Ovary (tissue), 9 donors: Measurements from ENCODE around the gene TP53BP2. TPM values are rescaled to one million over a fixed set of nuclear protein-coding genes. Genes with fewer than 3 reads are reported as not detected.
"Not testable (repeated sequence)": the region's sequence is repeated elsewhere in the genome, so short reads cannot be mapped to it uniquely, and the experiment has no call there.

Source experiments
- DNase-seq, 5 donors: peaks; one replicate each; pipeline ENCODE4 v3.0.0-alpha.2; 2019 to 2020
- H3K27ac ChIP-seq, 2 donors: fragments of 200-600 bp; one replicate each; pipeline versions ENCODE4 v1.5.1 to v1.8.0; 2019 to 2022
- H3K27me3 ChIP-seq: fragments of 200-600 bp; one replicate; pipeline ENCODE4 v1.8.0; 2022
- H3K36me3 ChIP-seq: fragments of 200-600 bp; sonication (generic); one replicate; pipeline ENCODE4 v1.5.1; 2019
- H3K4me1 ChIP-seq: one replicate; pipeline ENCODE4 v1.8.1; 2013; ENCODE audit warnings: mild to moderate bottlenecking, moderate library complexity; ENCODE audit not compliant: insufficient read depth
- H3K4me3 ChIP-seq: fragments of 200-600 bp; sonication (generic); one replicate; pipeline ENCODE4 v1.5.1; 2017
- H3K9me3 ChIP-seq, 2 donors: fragments of 200-600 bp in 1 of 2; sonication (generic) in 1 of 2; one replicate each; pipeline versions ENCODE4 v1.5.1 to v1.8.1; 2013 to 2019; ENCODE audit warnings: mild to moderate bottlenecking in 1 of 2, moderate library complexity in 1 of 2
- EP300 ChIP-seq: sonication (generic); formaldehyde crosslinking; IDR thresholded peaks from one replicate; pipeline ENCODE4 v1.6.1; 2017; ENCODE audit warnings: antibody characterized with exemption
- POLR2A ChIP-seq: fragments of 450-650 bp; IDR thresholded peaks from one replicate; pipeline ENCODE4 v1.6.1; 2017; ENCODE audit warnings: antibody characterized with exemption, mild to moderate bottlenecking, moderate library complexity
- WGBS, 3 donors: extraction: QIAGEN DNeasy Blood & Tissue Kit in 1 of 3; methylation state at CpG; one replicate each; pipeline versions ENCODE4 v1.1.5 to v1.1.7; 2013 to 2017; 5-methylcytosine and 5-hydroxymethylcytosine counted together
- intact Hi-C, 4 donors: fragments of 100-400 bp; cut with DNase I; formaldehyde crosslinking; loops; one replicate each; pipeline versions ENCODE4 v1.11.0 to v1.15.1; 2022 to 2023
- polyA plus RNA-seq, 2 donors: library from polyadenylated mRNA; stranded (reverse); fragments of 200-250 nt in 1 of 2; fragments of 350-450 nt in 1 of 2; fragmentation: Illumina TruSeq in 1 of 2; extraction: RNeasy Lipid Tissue Mini Kit (QIAGEN cat#74804) in 1 of 2; gene quantifications; one replicate each; pipeline ENCODE4 v1.2.3, GENCODE V29; 2013 to 2014
- total RNA-seq, 7 donors: library from RNA; depleted of rRNA in 2 of 7; stranded (reverse); fragments of >200 nt in 2 of 7; fragmentation: NEBNext Ultra II Directional in 3 of 7; extraction: Animal tissue kit (Norgen Biotek cat#: 25700) in 3 of 7; gene quantifications; one replicate each; pipeline versions ENCODE4 v1.1.0 to v1.2.4, GENCODE V29; 2016 to 2023
- TF ChIP-seq, protein P1 (sequence below), 3 donors: fragments of 450-650 bp in 2 of 3; fragments of 200-600 bp in 1 of 3; IDR thresholded peaks; one replicate each; pipeline versions ENCODE4 v1.5.1 to v1.8.0; 2016 to 2022; ENCODE audit warnings: antibody characterized with exemption in 3 of 3, mild to moderate bottlenecking in 1 of 3
- donor health status: DM: no; HTN: no; CAD: no; lungs with moderate emphysema.
- donor health status: DM: no; HTN: no; CAD: no.
- donor health status: Bipolar disorder and iron deficiency.
- donor health status: DM: yes; HTN: yes; CAD: no.
- donor health status: DM: no; HTN: no; CAD: no.
- donor health status: DM: yes; HTN: yes; CAD: no.

The TP53BP2 gene
- total and polyA plus RNA-seq, 9 donors = 12.4 to 43.6 (median 36.8) TPM

DNA sequence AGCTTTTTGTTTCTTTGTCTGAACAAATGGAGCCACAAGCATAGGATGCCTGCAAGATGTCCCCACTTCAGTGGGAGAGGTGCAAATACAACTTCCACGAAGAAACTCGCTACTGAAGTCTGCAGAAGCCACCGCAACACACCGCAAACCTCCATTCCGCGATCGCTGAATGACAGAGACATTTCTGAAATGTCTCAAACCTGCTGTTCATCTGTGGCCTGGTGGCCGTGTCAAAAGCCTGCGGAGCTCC, 1.0 kb downstream of the TP53BP2 start:
- H3K4me3 ChIP-seq = peak overlapping the region; percentile 84
- H3K27ac ChIP-seq = peak overlapping the region; percentile 98 to 99
- H3K9me3 ChIP-seq = no peaks in the 10 kb centered on the region
- peak in 2 of 5 donors; percentile 30 to 42 for DNase-seq
- WGBS, 3 donors = 2 to 5% (median 2%) methylated on average over 9 of the region's 9 CpGs
- TF ChIP-seq, protein P1, sequence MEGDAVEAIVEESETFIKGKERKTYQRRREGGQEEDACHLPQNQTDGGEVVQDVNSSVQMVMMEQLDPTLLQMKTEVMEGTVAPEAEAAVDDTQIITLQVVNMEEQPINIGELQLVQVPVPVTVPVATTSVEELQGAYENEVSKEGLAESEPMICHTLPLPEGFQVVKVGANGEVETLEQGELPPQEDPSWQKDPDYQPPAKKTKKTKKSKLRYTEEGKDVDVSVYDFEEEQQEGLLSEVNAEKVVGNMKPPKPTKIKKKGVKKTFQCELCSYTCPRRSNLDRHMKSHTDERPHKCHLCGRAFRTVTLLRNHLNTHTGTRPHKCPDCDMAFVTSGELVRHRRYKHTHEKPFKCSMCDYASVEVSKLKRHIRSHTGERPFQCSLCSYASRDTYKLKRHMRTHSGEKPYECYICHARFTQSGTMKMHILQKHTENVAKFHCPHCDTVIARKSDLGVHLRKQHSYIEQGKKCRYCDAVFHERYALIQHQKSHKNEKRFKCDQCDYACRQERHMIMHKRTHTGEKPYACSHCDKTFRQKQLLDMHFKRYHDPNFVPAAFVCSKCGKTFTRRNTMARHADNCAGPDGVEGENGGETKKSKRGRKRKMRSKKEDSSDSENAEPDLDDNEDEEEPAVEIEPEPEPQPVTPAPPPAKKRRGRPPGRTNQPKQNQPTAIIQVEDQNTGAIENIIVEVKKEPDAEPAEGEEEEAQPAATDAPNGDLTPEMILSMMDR (IDR thresholded peaks at IDR 0.05) = no peak
- TF ChIP-seq POLR2A (no peak), EP300 (no peak)
- no peaks in the 10 kb centered on the region for H3K36me3 ChIP-seq
- H3K4me1 ChIP-seq = peaks cover 4% of the 10 kb centered on the region
- intact Hi-C loops = loop anchor here in 1 of 4 donors (10.0 kb wide), 1 partner anchor 130 kb away; the partner anchor contains the start of gene CAPN2
- no peaks in the 10 kb centered on the region for H3K27me3 ChIP-seq

DNA sequence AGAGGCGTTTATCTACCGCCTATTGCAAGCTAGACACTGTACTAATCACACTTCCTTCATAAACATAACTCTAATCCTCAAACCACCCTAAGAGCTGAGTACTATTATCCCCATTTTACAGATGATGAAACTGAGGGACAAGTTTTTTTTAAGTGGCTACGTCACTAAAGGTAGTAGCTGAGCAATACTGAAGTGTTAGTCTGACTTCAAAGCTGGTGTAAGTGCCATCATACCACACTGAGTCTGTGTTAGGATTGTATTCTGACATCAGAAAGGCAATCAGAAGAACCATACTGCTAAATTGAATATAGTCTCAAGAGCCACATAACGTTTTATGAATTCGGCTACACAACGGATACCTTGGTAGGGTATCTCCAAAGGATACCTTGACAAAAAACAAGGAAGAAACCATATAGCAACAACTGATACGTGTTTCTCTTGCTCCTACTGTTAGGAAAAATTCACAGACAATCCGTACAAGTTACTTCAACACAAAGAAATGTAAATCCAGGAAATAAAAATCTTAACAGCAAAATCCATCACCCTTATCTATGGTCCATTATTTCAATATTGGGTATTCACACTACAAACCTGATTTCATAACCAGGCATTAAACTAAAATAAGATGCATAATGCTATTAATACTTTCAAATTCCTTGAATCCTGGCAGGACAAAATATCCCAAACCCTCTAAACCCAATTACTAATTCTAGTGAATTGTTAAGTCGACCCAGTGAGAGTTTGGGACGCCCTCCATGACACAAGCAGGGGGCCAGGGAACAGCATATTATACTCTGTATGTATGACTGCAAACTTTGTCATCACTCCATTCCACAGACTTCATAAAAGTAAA, 1.6 kb downstream of the TP53BP2 start:
- H3K4me1 ChIP-seq = peaks cover 4% of the 10 kb centered on the region
- TF ChIP-seq POLR2A (no peak), EP300 (no peak)
- TF ChIP-seq, protein P1 (IDR thresholded peaks at IDR 0.05) = no peak

DNA sequence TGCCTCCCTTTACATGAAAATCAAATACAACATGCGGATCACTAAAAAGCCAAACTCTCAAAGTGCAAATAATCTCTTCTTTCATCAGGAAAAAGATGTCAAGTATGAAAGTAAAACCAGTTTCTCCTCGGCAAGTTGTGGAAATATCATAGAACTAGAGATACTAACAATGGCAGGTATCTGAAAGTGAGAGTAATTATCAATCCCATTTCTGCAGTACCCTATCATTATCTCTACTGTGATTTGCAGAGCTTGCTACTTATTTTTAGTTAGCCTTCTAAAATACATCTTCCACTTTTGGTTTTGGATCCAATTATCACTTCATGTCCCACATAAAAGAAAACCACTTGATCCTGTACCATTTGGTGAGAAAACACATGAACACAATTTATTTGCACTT, 3.0 kb downstream of the TP53BP2 start:
- Histone ChIP-seq H3K4me3 (no peak overlapping the region), H3K9me3 (no peaks in the 10 kb centered on the region), H3K27ac (no peak overlapping the region), H3K4me1 (peaks cover 4% of the 10 kb centered on the region), H3K27me3 (no peaks in the 10 kb centered on the region), H3K36me3 (no peaks in the 10 kb centered on the region)
- DNase-seq = no peak
- intact Hi-C loops = loop anchor here in 1 of 4 donors (10.0 kb wide), 1 partner anchor 128 kb away; the partner anchor contains the start of gene CAPN2
- WGBS, 3 donors = 66 to 71% (median 69%) methylated on average over 2 of the region's 2 CpGs
- TF ChIP-seq, protein P1 (IDR thresholded peaks at IDR 0.05) = no peak
- TF ChIP-seq EP300 (no peak), POLR2A (no peak)

More for the DNA sequence above, 1.6 kb downstream of the TP53BP2 start:
- Histone ChIP-seq H3K36me3 (no peaks in the 10 kb centered on the region), H3K27ac (peak overlapping the region in 1 of 2 donors; percentile 98), H3K9me3 (no peaks in the 10 kb centered on the region), H3K4me3 (peak overlapping the region; percentile 84), H3K27me3 (no peaks in the 10 kb centered on the region)
- DNase-seq = no peak
- intact Hi-C loops = loop anchor here in 1 of 4 donors (10.0 kb wide), 1 partner anchor 129 kb away; the partner anchor contains the start of gene CAPN2
- WGBS, 3 donors = 65 to 67% (median 65%) methylated on average over 10 of the region's 10 CpGs

DNA sequence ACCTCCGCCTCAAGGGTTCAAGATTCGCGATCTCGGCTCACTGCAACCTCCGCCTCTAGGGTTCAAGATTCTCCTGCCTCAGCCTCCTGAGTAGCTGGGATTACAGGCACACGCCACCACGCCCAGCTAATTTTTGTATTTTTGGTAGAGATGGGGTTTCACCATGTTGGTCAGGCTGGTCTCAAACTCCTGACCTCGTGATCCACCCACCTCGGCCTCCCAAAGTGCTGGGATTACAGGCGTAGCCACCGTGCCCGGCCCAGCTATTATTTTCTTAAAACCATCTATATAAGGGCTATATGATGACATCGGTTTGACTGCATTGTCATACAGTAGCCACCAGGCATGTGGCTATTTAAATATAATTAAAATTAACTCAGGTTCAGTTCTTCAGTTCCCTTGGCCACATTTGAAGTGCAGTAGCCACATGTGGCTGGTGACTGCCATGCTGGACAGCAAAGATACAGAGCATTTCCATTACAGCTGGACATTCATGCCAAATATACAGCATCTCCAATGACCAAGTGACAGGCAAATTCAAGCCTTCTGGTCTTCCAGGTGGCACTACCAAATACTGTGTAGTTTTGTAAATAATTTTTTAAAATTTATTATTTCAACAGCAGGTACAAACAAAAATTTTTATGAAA, 3.6 kb downstream of the TP53BP2 start:
- H3K4me1 ChIP-seq, H3K4me3 ChIP-seq, H3K27me3 ChIP-seq, H3K36me3 ChIP-seq, DNase-seq, H3K9me3 ChIP-seq, H3K27ac ChIP-seq: not testable (repeated sequence)
- WGBS, 3 donors = 95 to 98% (median 97%) methylated on average over 13 of the region's 13 CpGs
- intact Hi-C loops = loop anchor here in 1 of 4 donors (10.0 kb wide), 1 partner anchor 127 kb away; the partner anchor contains the start of gene CAPN2

DNA sequence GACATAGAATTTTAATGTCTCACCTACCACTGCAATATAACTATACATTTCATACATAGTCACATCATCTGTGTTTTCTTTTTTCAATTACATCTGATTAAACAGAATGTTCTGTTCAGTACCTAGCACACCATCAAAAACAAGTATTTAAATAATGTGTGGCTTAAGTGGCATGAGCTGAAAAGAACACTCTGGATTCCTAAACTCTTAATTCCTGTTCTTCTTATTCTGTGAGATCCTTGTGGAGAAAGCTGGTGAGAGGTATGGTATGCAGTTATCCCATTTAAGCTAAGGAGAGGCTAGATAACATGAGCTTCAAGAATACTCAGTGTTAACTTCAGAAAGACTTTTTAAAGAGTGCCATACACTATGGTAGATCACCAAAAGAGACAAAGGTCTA, 5.5 kb downstream of the TP53BP2 start:
- H3K9me3 ChIP-seq = no peaks in the 10 kb centered on the region
- no peak for TF ChIP-seq POLR2A
- TF ChIP-seq, protein P1 (IDR thresholded peaks at IDR 0.05) = no peak
- no peak for TF ChIP-seq EP300
- no peak overlapping the region for H3K4me3 ChIP-seq
- no peak overlapping the region for H3K27ac ChIP-seq
- intact Hi-C loops = loop anchor here in 1 of 4 donors (10.0 kb wide), 1 partner anchor 125 kb away; the partner anchor contains the start of gene CAPN2
- no peak for DNase-seq
- H3K27me3 ChIP-seq = no peaks in the 10 kb centered on the region
- no peaks in the 10 kb centered on the region for H3K36me3 ChIP-seq
- H3K4me1 ChIP-seq = peaks cover 5% of the 10 kb centered on the region
